ENCODE data around the gene MAN2B2.

MAN2B2 gene

DNA sequence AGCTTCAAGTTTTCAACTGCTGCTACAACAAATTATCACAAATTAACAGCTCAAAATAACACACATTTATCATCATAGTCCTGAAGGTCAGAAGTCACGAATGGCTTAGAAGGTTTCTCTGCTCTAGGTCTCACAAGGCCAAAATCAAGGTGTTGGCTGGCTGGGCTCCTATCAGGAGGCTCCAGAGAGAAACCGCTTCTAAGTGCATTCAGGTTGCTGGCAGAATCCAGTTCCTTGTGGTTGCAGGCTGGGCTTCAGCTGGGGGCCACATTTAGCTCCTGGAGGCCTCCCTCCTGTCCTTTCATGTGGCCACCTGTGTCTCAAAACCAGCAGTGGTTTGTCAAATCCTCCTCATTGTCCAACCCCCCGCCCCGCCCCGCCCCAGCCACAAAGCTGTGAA, 80.9 kb downstream of the MAN2B2 start:
- no peak overlapping the region for H3K4me3 ChIP-seq (ENCODE audit: low read length)
- no peak for DNase-seq (ENCODE audit: low read depth)
- TF ChIP-seq, protein P1, sequence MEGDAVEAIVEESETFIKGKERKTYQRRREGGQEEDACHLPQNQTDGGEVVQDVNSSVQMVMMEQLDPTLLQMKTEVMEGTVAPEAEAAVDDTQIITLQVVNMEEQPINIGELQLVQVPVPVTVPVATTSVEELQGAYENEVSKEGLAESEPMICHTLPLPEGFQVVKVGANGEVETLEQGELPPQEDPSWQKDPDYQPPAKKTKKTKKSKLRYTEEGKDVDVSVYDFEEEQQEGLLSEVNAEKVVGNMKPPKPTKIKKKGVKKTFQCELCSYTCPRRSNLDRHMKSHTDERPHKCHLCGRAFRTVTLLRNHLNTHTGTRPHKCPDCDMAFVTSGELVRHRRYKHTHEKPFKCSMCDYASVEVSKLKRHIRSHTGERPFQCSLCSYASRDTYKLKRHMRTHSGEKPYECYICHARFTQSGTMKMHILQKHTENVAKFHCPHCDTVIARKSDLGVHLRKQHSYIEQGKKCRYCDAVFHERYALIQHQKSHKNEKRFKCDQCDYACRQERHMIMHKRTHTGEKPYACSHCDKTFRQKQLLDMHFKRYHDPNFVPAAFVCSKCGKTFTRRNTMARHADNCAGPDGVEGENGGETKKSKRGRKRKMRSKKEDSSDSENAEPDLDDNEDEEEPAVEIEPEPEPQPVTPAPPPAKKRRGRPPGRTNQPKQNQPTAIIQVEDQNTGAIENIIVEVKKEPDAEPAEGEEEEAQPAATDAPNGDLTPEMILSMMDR (conservative IDR thresholded peaks at IDR 0.05; ENCODE audit: low read length), result no peak

DNA sequence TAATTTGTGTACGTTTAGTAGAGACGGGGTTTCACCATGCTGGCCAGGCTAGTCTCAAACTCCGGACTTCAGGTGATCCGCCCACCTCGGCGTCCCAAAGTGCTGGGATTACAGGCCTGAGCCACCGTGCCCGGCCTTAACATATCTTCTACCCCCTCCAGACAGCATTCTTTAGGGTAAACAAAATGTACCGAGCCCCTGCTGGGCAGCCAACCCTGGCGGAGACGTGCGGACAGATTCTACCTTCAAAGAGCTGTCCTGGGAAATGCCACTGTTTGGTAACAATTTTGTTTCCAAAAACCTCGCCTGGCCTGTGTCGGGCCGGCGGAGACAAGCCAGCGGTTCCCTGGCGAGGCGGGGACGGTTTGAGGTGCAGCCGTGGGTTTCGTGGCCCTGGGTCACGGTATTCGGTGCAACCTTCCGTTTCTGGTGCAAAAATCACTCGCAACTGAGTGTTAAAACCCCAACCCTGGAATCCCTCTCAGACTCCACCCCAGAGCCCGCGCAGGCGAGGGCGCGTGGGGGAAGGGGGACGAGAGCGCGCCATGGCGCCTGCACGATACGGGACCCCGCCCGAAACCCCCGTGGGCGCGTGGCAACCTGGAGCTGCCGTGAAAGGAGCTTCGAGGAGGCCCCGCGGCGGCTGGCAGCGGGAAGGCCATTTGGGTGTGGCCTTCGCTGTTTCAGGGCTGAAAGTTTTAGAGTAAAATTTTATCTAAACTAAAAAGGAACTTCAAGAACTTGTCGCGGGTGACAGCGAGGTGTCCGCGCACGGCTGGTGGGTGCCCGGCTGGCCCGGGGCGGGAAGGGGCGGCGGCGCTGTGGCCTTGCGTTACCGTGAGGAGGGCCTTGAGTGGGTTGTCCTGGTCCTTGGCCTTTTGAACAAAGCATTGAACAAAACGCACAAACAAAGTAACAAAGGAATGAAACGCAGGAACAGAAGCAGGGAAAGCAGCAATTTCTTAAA, 82.5 kb downstream of the MAN2B2 start:
- DNase-seq (ENCODE audit: low read depth), result no peak
- TF ChIP-seq, protein P1 (conservative IDR thresholded peaks at IDR 0.05; ENCODE audit: low read length), result no peak
- H3K4me3 ChIP-seq (ENCODE audit: low read length), result no peak overlapping the region

DNA sequence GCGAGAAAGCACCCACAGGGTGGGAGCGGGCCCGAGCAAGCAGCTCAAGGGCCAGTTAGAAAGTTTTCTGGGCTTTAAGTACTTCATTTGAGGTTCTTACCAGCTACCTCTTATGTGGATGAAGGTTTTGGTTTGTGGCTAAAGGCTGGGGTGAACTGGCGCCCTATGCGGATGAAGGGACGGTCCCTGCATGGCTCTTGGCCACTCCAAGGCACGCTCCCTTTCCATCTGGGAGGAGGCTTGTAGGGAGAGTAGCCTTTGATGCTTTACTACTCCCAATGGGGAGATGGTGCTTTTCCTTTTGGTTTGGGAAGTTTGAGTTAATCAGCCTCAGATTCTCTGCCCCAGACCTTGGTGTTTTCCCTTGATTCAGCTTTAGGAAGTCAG, 83.2 kb downstream of the MAN2B2 start:
- H3K4me3 ChIP-seq (ENCODE audit: low read length), result peak overlapping the region; percentile 44; the same call in 1 of the 2 replicates
- no peak for DNase-seq (ENCODE audit: low read depth)

DNA sequence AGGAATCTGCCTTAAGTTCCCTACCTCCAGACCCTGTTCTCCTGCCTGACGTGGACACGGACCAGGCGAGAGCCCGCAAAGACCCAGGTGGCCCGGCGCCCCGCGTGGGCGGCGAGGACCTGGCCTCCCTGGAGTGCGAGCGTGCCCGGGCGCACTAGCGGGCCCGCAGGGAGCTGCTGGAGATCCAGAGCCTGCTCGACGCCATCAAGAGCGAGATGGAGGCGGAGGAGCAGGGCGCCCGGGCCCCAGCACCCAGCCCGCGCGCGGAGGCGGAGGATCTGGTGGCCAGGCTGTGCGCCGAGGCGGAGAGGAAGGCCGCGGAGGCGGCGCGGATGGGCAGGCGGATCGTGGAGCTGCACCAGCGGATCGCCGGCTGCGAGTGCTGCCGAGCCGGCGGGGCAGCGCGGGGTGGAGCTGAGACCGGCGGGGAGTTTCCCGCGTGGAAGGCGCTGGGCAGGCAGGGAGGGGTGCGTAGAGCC, 83.6 kb downstream of the MAN2B2 start:
- H3K4me3 ChIP-seq (ENCODE audit: low read length), result peak overlapping the region; percentile 44
- TF ChIP-seq, protein P1 (conservative IDR thresholded peaks at IDR 0.05; ENCODE audit: low read length), result no peak
- DNase-seq (ENCODE audit: low read depth), result peak; percentile 58

More for the DNA sequence above, 83.2 kb downstream of the MAN2B2 start:
- TF ChIP-seq, protein P1 (conservative IDR thresholded peaks at IDR 0.05; ENCODE audit: low read length), result no peak

DNA sequence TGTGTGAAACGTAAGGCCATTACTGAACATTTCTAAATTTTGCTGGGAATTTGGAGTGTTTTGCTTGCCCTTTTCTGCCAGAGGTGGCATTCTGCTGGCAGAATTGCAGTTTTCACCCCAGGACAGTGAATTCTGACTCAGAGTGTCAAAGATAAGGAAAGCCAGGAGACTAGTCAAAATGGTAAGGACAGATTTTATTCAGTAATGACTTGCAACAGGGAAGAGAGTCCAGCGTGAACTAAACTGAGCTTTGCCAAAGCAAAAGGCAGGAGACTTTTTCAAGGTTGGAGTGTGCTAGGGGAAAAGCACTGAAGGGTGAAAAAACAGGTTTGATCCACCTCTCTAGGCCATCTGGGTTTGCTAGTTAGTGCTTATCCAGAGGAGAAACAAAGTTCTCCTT, 84.9 kb downstream of the MAN2B2 start:
- no peak for DNase-seq (ENCODE audit: low read depth)
- H3K4me3 ChIP-seq (ENCODE audit: low read length), result no peak overlapping the region
- TF ChIP-seq, protein P1 (conservative IDR thresholded peaks at IDR 0.05; ENCODE audit: low read length), result no peak

DNA sequence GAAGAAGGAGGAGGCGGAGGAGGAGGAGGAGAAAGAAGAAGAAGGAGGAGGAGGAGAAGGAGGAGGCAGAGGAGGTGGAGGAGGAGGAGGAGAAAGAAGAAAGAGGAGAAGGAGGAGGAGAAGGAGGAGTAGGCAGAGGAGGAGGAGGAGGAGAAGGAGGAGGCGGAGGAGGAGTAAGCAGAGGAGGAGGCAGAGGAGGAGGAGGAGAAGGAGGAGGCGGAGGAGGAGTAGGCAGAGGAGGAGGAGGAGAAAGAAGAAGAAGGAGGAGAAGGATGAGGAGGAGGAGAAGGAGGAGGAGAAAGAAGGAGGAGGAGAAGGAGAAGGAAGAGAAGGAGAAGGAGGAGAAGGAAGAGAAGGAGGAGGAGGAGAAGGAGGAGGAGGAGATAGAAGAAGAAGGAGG, 85.4 kb downstream of the MAN2B2 start:
- H3K4me3 ChIP-seq (ENCODE audit: low read length), result no peak overlapping the region
- TF ChIP-seq, protein P1 (conservative IDR thresholded peaks at IDR 0.05; ENCODE audit: low read length), result no peak
- DNase-seq (ENCODE audit: low read depth), result no peak

DNA sequence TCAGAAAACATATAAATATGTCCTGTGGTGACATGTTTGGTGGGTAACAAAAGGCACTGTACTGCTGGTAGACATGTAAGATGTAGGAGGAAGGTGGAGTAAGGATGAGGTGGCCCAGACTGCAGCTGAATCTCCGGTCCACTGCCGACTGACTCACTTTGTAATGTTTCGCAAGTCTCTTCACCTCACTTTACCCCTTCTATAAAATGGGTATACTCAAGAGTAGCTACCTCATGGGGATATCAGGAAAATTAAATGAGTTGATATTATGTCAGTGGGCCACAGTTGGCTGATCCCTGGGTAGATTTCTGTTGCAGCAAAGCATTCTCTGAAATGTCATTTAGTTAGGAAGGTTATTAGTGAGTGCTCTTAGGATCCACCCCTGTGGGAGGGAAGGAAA, 87.6 kb downstream of the MAN2B2 start:
- TF ChIP-seq, protein P1 (conservative IDR thresholded peaks at IDR 0.05; ENCODE audit: low read length), result no peak
- no peak for DNase-seq (ENCODE audit: low read depth)
- no peak overlapping the region for H3K4me3 ChIP-seq (ENCODE audit: low read length)
